CD14-positive monocyte (primary cell): ENCODE results near the gene ZNF22. TPM values are rescaled to one million over a fixed set of nuclear protein-coding genes. Genes with fewer than 3 reads are reported as not detected.

Source experiments
- DNase-seq, 3 donors: peaks; one replicate each; pipeline ENCODE4 v3.0.0-alpha.2; 2011 to 2022
- H2AFZ ChIP-seq: 2 replicates; pipeline ENCODE4 v1.6.0; 2012; ENCODE audit warnings: mild to moderate bottlenecking, low read depth, low read length, inconsistent platforms; ENCODE audit not compliant: insufficient read depth, poor library complexity, severe bottlenecking
- H3K27ac ChIP-seq, 2 donors: 1 replicate in 1 of 2; 2 replicates in 1 of 2; pipeline ENCODE4 v1.5.1; 2012 to 2013; ENCODE audit warnings: low read length in 2 of 2, control low read depth in 1 of 2, inconsistent platforms in 1 of 2, low read depth in 1 of 2, mild to moderate bottlenecking in 1 of 2
- H3K27me3 ChIP-seq, 2 donors: one replicate each; pipeline versions ENCODE4 v1.6.0 to v1.6.1; 2011 to 2013; ENCODE audit warnings: low read length in 2 of 2; ENCODE audit not compliant: control insufficient read depth in 2 of 2, insufficient read depth in 2 of 2
- H3K36me3 ChIP-seq, 2 donors: replicated peaks in 1 of 2; 1 replicate in 1 of 2; 2 replicates in 1 of 2; pipeline versions ENCODE4 v1.5.1 to v1.6.1; 2012 to 2013; ENCODE audit warnings: low read length in 2 of 2, control low read depth in 1 of 2, inconsistent platforms in 1 of 2, mild to moderate bottlenecking in 1 of 2; ENCODE audit not compliant: insufficient read depth in 2 of 2, control insufficient read depth in 1 of 2
- H3K4me1 ChIP-seq, 2 donors: 1 replicate in 1 of 2; 2 replicates in 1 of 2; pipeline versions ENCODE4 v1.5.1 to v1.6.1; 2012 to 2013; ENCODE audit warnings: low read length in 2 of 2, control low read depth in 1 of 2, inconsistent platforms in 1 of 2, mild to moderate bottlenecking in 1 of 2, moderate library complexity in 1 of 2; ENCODE audit not compliant: insufficient read depth in 2 of 2, control insufficient read depth in 1 of 2
- H3K4me2 ChIP-seq: replicated peaks from 2 replicates; pipeline ENCODE3; 2012; ENCODE audit warnings: low read length, moderate library complexity, mild to moderate bottlenecking; ENCODE audit not compliant: poor library complexity, severe bottlenecking; ENCODE audit errors: extremely low read depth
- H3K4me3 ChIP-seq, 3 experiments: fragments of 200-600 bp in 1 of 3; sonication (generic) in 1 of 3; replicated peaks in 1 of 3; 1 replicate in 2 of 3; 2 replicates in 1 of 3; pipeline ENCODE4 v1.5.1; 2011 to 2013; ENCODE audit warnings: low read length in 3 of 3, mild to moderate bottlenecking in 3 of 3, control low read depth in 2 of 3, low read depth in 2 of 3, inconsistent platforms in 1 of 3, moderate library complexity in 1 of 3
- H3K79me2 ChIP-seq: 2 replicates; pipeline ENCODE4 v1.6.0; 2012; ENCODE audit warnings: mild to moderate bottlenecking, control low read depth, inconsistent platforms, low read length, moderate library complexity; ENCODE audit not compliant: insufficient read depth
- H3K9ac ChIP-seq: 2 replicates; pipeline ENCODE4 v1.6.0; 2017; ENCODE audit warnings: low read length, mild to moderate bottlenecking; ENCODE audit not compliant: insufficient read depth, poor library complexity, severe bottlenecking
- H3K9me3 ChIP-seq, 2 donors: replicated peaks in 1 of 2; 1 replicate in 1 of 2; 2 replicates in 1 of 2; pipeline versions ENCODE4 v1.5.1 to v1.6.1; 2012 to 2013; ENCODE audit warnings: low read length in 2 of 2, control low read depth in 1 of 2; ENCODE audit not compliant: control insufficient read depth in 1 of 2, insufficient read depth in 1 of 2
- H4K20me1 ChIP-seq: 2 replicates; pipeline ENCODE4 v1.6.0; 2012; ENCODE audit warnings: mild to moderate bottlenecking, low read length, control low read depth, moderate library complexity; ENCODE audit not compliant: insufficient read depth
- H3K27ac Mint-ChIP-seq, 7 donors: one replicate each; pipeline ENCODE4 v1.8.0; 2020; ENCODE audit warnings: mild to moderate bottlenecking in 7 of 7, mixed read lengths in 7 of 7, moderate library complexity in 6 of 7, inconsistent platforms in 2 of 7
- H3K27me3 Mint-ChIP-seq, 3 donors: one replicate each; pipeline ENCODE4 v1.8.0; 2021 to 2022; ENCODE audit warnings: low read depth in 3 of 3, mild to moderate bottlenecking in 3 of 3, mixed read lengths in 3 of 3, moderate library complexity in 3 of 3, inconsistent platforms in 1 of 3
- H3K36me3 Mint-ChIP-seq, 2 donors: one replicate each; pipeline ENCODE4 v1.8.0; 2020; ENCODE audit warnings: mixed read lengths in 2 of 2, inconsistent platforms in 1 of 2, mild to moderate bottlenecking in 1 of 2
- H3K4me1 Mint-ChIP-seq: one replicate; pipeline ENCODE4 v1.8.0; 2020; ENCODE audit warnings: mild to moderate bottlenecking, mixed read lengths
- H3K4me3 Mint-ChIP-seq, 2 donors: one replicate each; pipeline ENCODE4 v1.8.0; 2020; ENCODE audit warnings: mild to moderate bottlenecking in 2 of 2, mixed read lengths in 2 of 2, moderate library complexity in 1 of 2
- H3K9me3 Mint-ChIP-seq, 7 donors: one replicate each; pipeline ENCODE4 v1.8.0; 2020 to 2022; ENCODE audit warnings: mixed read lengths in 7 of 7, mild to moderate bottlenecking in 6 of 7, moderate library complexity in 6 of 7, inconsistent platforms in 2 of 7
- WGBS: methylation state at CpG from one replicate; pipeline ENCODE4 v1.1.5; 2013; ENCODE audit warnings: missing lambda C conversion rate; ENCODE audit not compliant: insufficient coverage; 5-methylcytosine and 5-hydroxymethylcytosine counted together
- intact Hi-C, 2 donors: fragments of 100-400 bp; cut with micrococcal nuclease; formaldehyde crosslinking; loops; one replicate each; pipeline versions ENCODE4 v1.15.0 to v1.15.1; 2023
- polyA plus RNA-seq, 3 donors: library from polyadenylated mRNA; depleted of rRNA in 1 of 3; unstranded in 2 of 3; stranded (reverse) in 1 of 3; fragments of 300-500 nt in 2 of 3; fragments of >200 nt in 1 of 3; fragmentation: Illumina TruSeq in 2 of 3; gene quantifications; 1 replicate in 2 of 3; 2 replicates in 1 of 3; pipeline ENCODE4 v1.2.3, GENCODE V29; 2012 to 2021
- TF ChIP-seq, protein P1 (sequence below): fragments of 200-600 bp; IDR thresholded peaks from one replicate; pipeline ENCODE4 v1.8.0; 2022; ENCODE audit warnings: antibody characterized with exemption, mild to moderate bottlenecking

Gene ZNF22
- polyA plus RNA-seq, 3 donors, result 4.1 to 14.6 (median 10.4) TPM

DNA sequence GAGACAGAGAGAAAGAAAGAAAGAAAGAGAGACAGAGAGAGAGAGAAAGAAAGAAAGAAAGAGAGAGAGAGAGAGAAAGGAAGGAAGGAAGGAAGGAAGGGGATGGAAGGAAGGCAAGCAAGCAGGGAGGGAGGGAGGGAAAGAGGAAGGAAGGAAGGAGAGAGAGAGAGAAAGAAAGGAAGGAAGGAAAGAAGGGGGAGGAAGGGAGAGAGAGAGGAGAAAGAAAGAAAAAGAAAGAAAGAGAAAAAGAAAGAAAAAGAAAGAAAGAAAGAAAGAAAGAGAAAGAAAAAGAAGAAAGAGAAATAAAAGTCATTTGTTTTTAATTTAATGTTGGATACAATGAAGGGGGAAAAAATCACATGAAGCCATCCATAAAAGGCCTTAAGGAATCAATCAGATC lies 45.8 kb upstream of the ZNF22 start:
- Mint-ChIP-seq H3K9me3 (peaks cover 0 to 4% (median 3%) of the 10 kb centered on the region in 7 donors), H3K4me1 (peaks cover 54% of the 10 kb centered on the region), H3K36me3 (peaks cover 50 to 61% of the 10 kb centered on the region in 2 donors), H3K4me3 (no peak overlapping the region), H3K27me3 (peaks cover 0 to 4% (median 1%) of the 10 kb centered on the region in 3 donors), H3K27ac (peak overlapping the region in 3 of 7 donors; percentile 46 to 86 (median 79))
- H3K9me3 ChIP-seq, result no peaks in the 10 kb centered on the region
- H3K79me2 ChIP-seq, result peaks cover 96% of the 10 kb centered on the region
- H3K36me3 ChIP-seq, result peaks cover 13 to 58% of the 10 kb centered on the region in 2 donors
- TF ChIP-seq, protein P1, sequence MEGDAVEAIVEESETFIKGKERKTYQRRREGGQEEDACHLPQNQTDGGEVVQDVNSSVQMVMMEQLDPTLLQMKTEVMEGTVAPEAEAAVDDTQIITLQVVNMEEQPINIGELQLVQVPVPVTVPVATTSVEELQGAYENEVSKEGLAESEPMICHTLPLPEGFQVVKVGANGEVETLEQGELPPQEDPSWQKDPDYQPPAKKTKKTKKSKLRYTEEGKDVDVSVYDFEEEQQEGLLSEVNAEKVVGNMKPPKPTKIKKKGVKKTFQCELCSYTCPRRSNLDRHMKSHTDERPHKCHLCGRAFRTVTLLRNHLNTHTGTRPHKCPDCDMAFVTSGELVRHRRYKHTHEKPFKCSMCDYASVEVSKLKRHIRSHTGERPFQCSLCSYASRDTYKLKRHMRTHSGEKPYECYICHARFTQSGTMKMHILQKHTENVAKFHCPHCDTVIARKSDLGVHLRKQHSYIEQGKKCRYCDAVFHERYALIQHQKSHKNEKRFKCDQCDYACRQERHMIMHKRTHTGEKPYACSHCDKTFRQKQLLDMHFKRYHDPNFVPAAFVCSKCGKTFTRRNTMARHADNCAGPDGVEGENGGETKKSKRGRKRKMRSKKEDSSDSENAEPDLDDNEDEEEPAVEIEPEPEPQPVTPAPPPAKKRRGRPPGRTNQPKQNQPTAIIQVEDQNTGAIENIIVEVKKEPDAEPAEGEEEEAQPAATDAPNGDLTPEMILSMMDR, result peak; percentile 10
- no peak for DNase-seq
- no peak overlapping the region for H3K4me3 ChIP-seq
- H3K9ac ChIP-seq, result no peak overlapping the region
- H4K20me1 ChIP-seq, result peaks cover 64% of the 10 kb centered on the region
- no peak overlapping the region for H3K27ac ChIP-seq
- H3K4me2 ChIP-seq, result no peak overlapping the region
- H2AFZ ChIP-seq, result no peak overlapping the region
- H3K4me1 ChIP-seq, result peaks cover 39 to 54% of the 10 kb centered on the region in 2 donors
- no peaks in the 10 kb centered on the region for H3K27me3 ChIP-seq
- intact Hi-C loops, result no loop called here

DNA sequence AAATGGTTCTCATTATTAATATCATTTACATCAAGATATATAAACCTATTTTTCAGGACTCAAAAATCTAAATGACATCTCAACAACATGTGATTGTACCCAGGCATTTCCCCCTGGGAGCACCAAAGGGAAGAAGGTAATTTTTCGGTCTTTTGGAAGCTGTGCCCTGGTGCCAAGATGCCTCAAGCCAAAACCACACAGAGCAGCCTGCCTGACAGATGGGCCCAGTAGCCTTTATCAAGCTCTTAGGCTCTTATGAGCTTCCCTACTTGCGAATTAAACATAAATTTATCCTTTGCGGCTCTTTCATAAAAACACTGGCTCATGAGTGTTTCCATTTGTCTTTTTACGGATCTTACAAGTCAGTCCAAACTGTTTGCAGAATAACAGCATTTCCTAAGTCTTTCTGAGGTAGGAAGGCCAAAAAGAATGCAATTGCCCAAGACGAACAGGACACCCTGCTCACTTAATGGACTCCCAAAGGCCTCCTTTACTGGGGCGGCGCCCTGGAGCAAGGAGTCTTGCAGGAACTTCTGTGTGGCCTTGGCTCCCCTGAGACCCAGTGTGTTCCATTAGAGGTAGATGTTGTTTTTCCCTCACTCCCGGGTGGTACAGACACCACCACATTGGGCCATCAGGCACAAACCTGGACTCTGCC lies 45.2 kb upstream of the ZNF22 start:
- intact Hi-C loops, result no loop called here
- H3K27ac Mint-ChIP-seq, result peak overlapping the region in 2 of 7 donors; percentile 28 to 50

More for the DNA sequence above, 45.2 kb upstream of the ZNF22 start:
- DNase-seq, result no peak
- no peak overlapping the region for H2AFZ ChIP-seq
- H4K20me1 ChIP-seq, result peaks cover 61% of the 10 kb centered on the region
- peaks cover 39 to 54% of the 10 kb centered on the region in 2 donors for H3K4me1 ChIP-seq
- Mint-ChIP-seq H3K9me3 (peaks cover 0 to 4% (median 3%) of the 10 kb centered on the region in 7 donors), H3K4me1 (peaks cover 54% of the 10 kb centered on the region), H3K4me3 (no peak overlapping the region), H3K36me3 (peaks cover 50 to 61% of the 10 kb centered on the region in 2 donors), H3K27me3 (peaks cover 0 to 1% (median 0%) of the 10 kb centered on the region in 3 donors)
- peaks cover 13 to 58% of the 10 kb centered on the region in 2 donors for H3K36me3 ChIP-seq
- no peaks in the 10 kb centered on the region for H3K27me3 ChIP-seq
- H3K4me3 ChIP-seq, result no peak overlapping the region
- peak overlapping the region in 1 of 2 donors; percentile 6 for H3K27ac ChIP-seq
- H3K9me3 ChIP-seq, result no peaks in the 10 kb centered on the region
- no peak overlapping the region for H3K4me2 ChIP-seq
- WGBS, result 94% methylated on average over 3 of the region's 8 CpGs
- no peak overlapping the region for H3K9ac ChIP-seq
- TF ChIP-seq, protein P1, result no peak
- H3K79me2 ChIP-seq, result peaks cover 96% of the 10 kb centered on the region
